HG03060 (cell line): ENCODE data around the gene GRWD1.

Source experiments
- ATAC-seq: cut with Tn5 transposase; IDR thresholded peaks from one replicate; pipeline ENCODE4 v1.9.1; 2021; ENCODE audit warnings: low read depth, moderate number of reproducible peaks; ENCODE audit not compliant: unreplicated experiment

GRWD1 gene

GRCh38 chr19:48445606-48446481, at the start of gene GRWD1:
GRWD1 (plus strand) TSS chr19:48445983; CDS start chr19:48446006, 23 bp downstream.
- peak; percentile 88 for ATAC-seq

GRCh38 chr19:48396016-48396823, 49.6 kb upstream of the GRWD1 start:
- ATAC-seq: no peak

GRCh38 chr19:48396824-48397176, 49.0 kb upstream of the GRWD1 start:
- ATAC-seq: no peak

- ATAC-seq: no peak
Observed at GRCh38 chr19:48397263-48398101, 48.3 kb upstream of the GRWD1 start.

- ATAC-seq: no peak
Observed at GRCh38 chr19:48398102-48398374, 47.7 kb upstream of the GRWD1 start.

- no peak for ATAC-seq
Observed at GRCh38 chr19:48398375-48399235, 47.2 kb upstream of the GRWD1 start.

- ATAC-seq: no peak
Observed at GRCh38 chr19:48400018-48400742, 45.6 kb upstream of the GRWD1 start.

GRCh38 chr19:48401287-48401686, 44.5 kb upstream of the GRWD1 start:
- no peak for ATAC-seq

GRCh38 chr19:48403606-48404005, 42.2 kb upstream of the GRWD1 start:
- ATAC-seq: no peak

- ATAC-seq: no peak
Observed at GRCh38 chr19:48405010-48405659, 40.6 kb upstream of the GRWD1 start.

GRCh38 chr19:48405850-48406249, 39.9 kb upstream of the GRWD1 start:
- ATAC-seq: no peak

- ATAC-seq: no peak
Observed at GRCh38 chr19:48413879-48414587, 31.8 kb upstream of the GRWD1 start.

GRCh38 chr19:48415395-48415794, 30.4 kb upstream of the GRWD1 start:
- ATAC-seq: no peak

- no peak for ATAC-seq
Observed at GRCh38 chr19:48415806-48416221, 30.0 kb upstream of the GRWD1 start.

GRCh38 chr19:48417421-48417820, 28.4 kb upstream of the GRWD1 start:
- no peak for ATAC-seq

- ATAC-seq: no peak
Observed at GRCh38 chr19:48418317-48419064, 27.3 kb upstream of the GRWD1 start.

- no peak for ATAC-seq
Observed at GRCh38 chr19:48419158-48419920, 26.4 kb upstream of the GRWD1 start.
